Measurements from ENCODE around the gene PKNOX2. TPM values are rescaled to one million over a fixed set of nuclear protein-coding genes. Genes with fewer than 3 reads are reported as not detected.
A peak's percentile ranks its signal among the peaks of the same experiment; 100 is the strongest.

Gene PKNOX2
- total RNA-seq, 1 donor from 2014 or later = 34.9 TPM

DNA sequence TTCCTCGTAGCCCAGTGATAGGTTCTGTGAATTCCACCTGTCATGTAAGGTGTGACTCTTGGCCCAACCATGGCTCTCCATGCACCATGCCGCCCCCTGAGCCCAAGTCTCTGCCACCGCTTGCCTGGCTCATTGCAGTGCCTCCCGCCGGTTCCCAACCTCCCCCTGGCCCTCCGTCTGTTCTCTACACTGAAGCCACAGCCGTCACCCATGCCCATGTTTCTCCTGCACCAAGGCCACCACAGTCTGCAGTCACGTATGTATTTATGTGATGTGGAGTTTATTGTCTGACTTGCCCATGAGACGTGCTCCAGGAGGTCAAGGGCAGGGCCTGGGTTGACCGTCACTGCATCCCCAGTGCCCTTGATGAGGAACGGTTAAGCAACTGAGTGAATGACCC is 35.9 kb downstream of the PKNOX2 start:
- Mint-ChIP-seq H3K36me3 (ENCODE audit: low read depth) (peaks cover 6% of the 10 kb centered on the region), H3K4me3 (ENCODE audit: unreplicated experiment) (no peak overlapping the region), H3K4me1 (ENCODE audit: low read depth) (peaks cover 4% of the 10 kb centered on the region), H3K27ac (ENCODE audit: unreplicated experiment) (no peak overlapping the region), H3K9me3 (ENCODE audit: low read depth) (no peaks in the 10 kb centered on the region), H3K27me3 (ENCODE audit: low read depth) (no peaks in the 10 kb centered on the region)
- TF ChIP-seq, protein P1, sequence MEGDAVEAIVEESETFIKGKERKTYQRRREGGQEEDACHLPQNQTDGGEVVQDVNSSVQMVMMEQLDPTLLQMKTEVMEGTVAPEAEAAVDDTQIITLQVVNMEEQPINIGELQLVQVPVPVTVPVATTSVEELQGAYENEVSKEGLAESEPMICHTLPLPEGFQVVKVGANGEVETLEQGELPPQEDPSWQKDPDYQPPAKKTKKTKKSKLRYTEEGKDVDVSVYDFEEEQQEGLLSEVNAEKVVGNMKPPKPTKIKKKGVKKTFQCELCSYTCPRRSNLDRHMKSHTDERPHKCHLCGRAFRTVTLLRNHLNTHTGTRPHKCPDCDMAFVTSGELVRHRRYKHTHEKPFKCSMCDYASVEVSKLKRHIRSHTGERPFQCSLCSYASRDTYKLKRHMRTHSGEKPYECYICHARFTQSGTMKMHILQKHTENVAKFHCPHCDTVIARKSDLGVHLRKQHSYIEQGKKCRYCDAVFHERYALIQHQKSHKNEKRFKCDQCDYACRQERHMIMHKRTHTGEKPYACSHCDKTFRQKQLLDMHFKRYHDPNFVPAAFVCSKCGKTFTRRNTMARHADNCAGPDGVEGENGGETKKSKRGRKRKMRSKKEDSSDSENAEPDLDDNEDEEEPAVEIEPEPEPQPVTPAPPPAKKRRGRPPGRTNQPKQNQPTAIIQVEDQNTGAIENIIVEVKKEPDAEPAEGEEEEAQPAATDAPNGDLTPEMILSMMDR (IDR thresholded peaks at IDR 0.05) = no peak
- DNase-seq (ENCODE audit: low spot score) = no peak

DNA sequence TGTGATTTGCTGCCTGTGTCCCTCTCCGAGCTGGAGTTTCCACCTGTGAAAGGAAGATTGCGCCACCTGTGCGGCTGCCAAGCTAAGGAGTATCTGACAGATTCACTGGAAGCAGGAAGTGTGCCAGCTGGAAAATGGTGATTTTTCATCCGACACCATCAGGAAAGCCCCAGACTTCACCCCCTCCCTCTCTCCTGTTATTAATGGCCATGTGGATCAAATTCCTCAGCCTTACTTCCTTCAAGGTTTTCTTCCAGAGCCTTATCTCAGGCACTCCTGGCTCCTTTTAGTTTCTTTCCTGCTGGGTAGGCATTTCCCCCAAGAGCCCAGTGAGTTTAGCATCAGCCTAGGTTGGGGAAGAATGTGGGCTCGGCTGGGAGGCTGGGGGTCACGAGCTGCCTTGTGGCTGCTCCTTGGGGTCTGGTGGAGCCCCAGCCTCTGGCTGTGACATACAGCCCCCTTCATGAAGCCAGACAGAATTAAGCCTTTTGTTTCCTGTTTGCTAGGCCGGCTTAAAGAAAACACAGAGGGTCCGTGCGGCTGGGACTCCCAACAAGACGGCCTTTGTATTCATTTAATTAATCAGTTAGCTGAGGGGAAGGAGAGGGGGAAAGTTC is 37.1 kb downstream of the PKNOX2 start:
- H3K4me1 Mint-ChIP-seq (ENCODE audit: low read depth) = peaks cover 4% of the 10 kb centered on the region
- no peak overlapping the region for H3K4me3 Mint-ChIP-seq (ENCODE audit: unreplicated experiment)
- peak overlapping the region; percentile 68 for H3K27ac Mint-ChIP-seq (ENCODE audit: unreplicated experiment)
- no peaks in the 10 kb centered on the region for H3K9me3 Mint-ChIP-seq (ENCODE audit: low read depth)
- H3K27me3 Mint-ChIP-seq (ENCODE audit: low read depth) = no peaks in the 10 kb centered on the region
- TF ChIP-seq, protein P1 (IDR thresholded peaks at IDR 0.05) = no peak
- H3K36me3 Mint-ChIP-seq (ENCODE audit: low read depth) = peaks cover 6% of the 10 kb centered on the region
- no peak for DNase-seq (ENCODE audit: low spot score)

DNA sequence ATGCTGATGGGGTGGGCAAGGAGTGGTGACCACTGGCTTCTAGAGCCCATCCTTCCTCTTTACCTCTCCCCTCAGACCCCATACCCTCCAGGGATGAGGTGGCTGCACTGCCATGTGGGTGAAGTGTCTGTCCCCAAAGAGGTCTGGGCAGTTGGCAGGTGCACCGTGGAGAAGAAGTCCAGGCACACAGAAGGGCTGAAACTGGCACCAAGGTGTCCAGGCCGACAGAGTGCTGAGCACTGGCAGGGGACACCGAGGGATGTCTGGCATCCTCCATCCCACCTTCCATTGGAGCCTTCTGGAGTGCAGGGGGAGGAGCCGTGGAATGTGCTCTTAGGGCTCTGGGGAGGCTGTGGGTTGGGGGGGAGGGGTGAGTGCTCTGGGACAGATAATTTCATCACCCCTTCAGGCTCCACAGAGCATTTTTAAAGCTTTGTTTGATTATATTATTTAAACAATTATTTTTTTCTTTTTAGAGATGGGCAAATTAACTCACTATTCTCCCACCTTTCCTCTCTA is 37.9 kb downstream of the PKNOX2 start:
- Mint-ChIP-seq H3K4me1 (ENCODE audit: low read depth) (peaks cover 4% of the 10 kb centered on the region), H3K9me3 (ENCODE audit: low read depth) (no peaks in the 10 kb centered on the region), H3K27me3 (ENCODE audit: low read depth) (no peaks in the 10 kb centered on the region), H3K4me3 (ENCODE audit: unreplicated experiment) (no peak overlapping the region), H3K36me3 (ENCODE audit: low read depth) (peaks cover 6% of the 10 kb centered on the region), H3K27ac (ENCODE audit: unreplicated experiment) (peak overlapping the region; percentile 57)
- TF ChIP-seq, protein P1 (IDR thresholded peaks at IDR 0.05) = no peak
- no peak for DNase-seq (ENCODE audit: low spot score)

DNA sequence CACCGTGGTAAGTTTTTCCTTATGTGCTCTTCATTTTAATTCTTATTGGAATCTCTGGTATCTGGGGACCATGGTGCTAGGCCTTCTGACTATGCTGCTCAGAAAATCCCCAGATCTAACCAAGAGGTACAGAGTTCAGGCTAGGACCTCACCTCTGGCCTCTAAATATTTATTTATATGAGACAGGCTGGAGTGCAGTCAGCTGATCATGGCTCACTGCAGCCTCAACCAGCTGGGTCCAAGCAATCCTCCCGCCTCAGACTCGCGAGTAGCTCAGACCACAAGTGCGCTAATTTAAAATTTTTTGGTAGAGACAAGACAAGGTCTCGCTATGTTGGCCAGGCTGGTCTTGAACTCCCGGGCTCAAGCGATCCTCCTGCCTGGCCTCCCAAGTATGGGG is 38.4 kb downstream of the PKNOX2 start:
- Mint-ChIP-seq H3K9me3 (ENCODE audit: low read depth) (no peaks in the 10 kb centered on the region), H3K4me1 (ENCODE audit: low read depth) (peaks cover 4% of the 10 kb centered on the region)

DNA sequence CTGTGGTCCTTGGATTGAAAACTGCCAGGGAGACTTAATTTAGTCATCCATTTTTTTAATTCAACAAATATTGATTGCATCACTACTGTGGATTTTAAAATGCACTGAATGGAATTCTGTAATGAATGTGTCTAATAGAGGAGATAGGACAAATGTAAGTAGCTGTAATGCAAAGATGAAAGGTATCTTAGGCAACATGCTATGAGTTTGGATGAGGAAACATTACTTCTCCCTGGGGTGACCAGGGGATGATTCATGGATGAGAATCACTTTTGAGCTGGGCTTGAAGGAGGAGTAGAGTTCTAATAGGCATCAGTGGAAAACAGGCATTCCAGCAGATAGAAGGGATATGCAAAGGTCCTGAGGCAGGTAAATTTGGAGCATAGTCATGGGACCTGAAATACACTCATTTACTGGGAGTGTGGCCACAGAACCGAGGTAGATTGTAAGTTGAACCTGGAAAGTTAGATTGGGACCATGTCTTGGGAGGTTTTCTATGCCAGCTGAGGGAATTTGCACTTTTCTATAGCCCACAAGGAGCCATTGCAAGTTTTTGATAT is 43.4 kb downstream of the PKNOX2 start:
- TF ChIP-seq, protein P1 (IDR thresholded peaks at IDR 0.05) = no peak
- Mint-ChIP-seq H3K27ac (ENCODE audit: unreplicated experiment) (no peak overlapping the region), H3K4me1 (ENCODE audit: low read depth) (peaks cover 2% of the 10 kb centered on the region), H3K9me3 (ENCODE audit: low read depth) (no peaks in the 10 kb centered on the region), H3K27me3 (ENCODE audit: low read depth) (no peaks in the 10 kb centered on the region), H3K4me3 (ENCODE audit: unreplicated experiment) (no peak overlapping the region), H3K36me3 (ENCODE audit: low read depth) (peaks cover 6% of the 10 kb centered on the region)
- no peak for DNase-seq (ENCODE audit: low spot score)

More for the DNA sequence above, 38.4 kb downstream of the PKNOX2 start:
- H3K27me3 Mint-ChIP-seq (ENCODE audit: low read depth) = no peaks in the 10 kb centered on the region
- peak overlapping the region; percentile 54 for H3K27ac Mint-ChIP-seq (ENCODE audit: unreplicated experiment)
- no peak overlapping the region for H3K4me3 Mint-ChIP-seq (ENCODE audit: unreplicated experiment)
- DNase-seq (ENCODE audit: low spot score) = no peak
- peaks cover 6% of the 10 kb centered on the region for H3K36me3 Mint-ChIP-seq (ENCODE audit: low read depth)
- TF ChIP-seq, protein P1 (IDR thresholded peaks at IDR 0.05) = no peak
